Astrocyte of the spinal cord (primary cell): ENCODE measurements around the gene GUCY2F.

Experiments
- DNase-seq: peaks from one replicate; pipeline ENCODE4 v3.0.0; 2011; ENCODE audit warnings: low read depth, low spot score
- H3K4me3 ChIP-seq: 2 replicates; pipeline ENCODE4 v1.5.1; 2011; ENCODE audit warnings: low read depth, mild to moderate bottlenecking, low read length, moderate library complexity
- in situ Hi-C: cut with HindIII; loops from 2 replicates; pipeline ENCODE4 v1.10.0; 2017; ENCODE audit warnings: low sequenced_read_pairs
- TF ChIP-seq, protein P1 (sequence below): IDR thresholded peaks from 2 replicates; pipeline ENCODE4 v1.5.1; 2012; ENCODE audit warnings: low read depth, mild to moderate bottlenecking, low read length, inconsistent platforms

GUCY2F gene

DNA sequence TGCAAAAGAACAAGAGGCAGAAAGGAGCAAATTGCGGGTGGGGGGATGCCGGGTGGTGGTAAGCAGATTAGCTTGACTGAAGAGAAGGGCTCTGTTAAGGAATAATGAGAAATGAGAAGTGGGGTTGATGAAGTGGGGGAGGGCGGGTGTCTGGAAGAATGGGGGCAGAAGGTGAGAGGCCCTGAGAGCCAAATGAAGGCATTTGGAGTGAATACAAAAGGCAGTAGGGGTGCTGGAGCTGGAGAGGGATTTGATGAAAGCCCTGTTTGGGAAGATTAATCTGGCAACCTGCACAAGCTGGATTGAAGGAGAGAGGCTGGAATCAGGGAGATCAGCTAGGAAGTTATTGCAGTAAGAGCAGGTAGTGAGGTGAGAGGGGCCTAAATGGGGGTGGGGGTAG is 82.1 kb downstream of the GUCY2F start:
- TF ChIP-seq, protein P1, sequence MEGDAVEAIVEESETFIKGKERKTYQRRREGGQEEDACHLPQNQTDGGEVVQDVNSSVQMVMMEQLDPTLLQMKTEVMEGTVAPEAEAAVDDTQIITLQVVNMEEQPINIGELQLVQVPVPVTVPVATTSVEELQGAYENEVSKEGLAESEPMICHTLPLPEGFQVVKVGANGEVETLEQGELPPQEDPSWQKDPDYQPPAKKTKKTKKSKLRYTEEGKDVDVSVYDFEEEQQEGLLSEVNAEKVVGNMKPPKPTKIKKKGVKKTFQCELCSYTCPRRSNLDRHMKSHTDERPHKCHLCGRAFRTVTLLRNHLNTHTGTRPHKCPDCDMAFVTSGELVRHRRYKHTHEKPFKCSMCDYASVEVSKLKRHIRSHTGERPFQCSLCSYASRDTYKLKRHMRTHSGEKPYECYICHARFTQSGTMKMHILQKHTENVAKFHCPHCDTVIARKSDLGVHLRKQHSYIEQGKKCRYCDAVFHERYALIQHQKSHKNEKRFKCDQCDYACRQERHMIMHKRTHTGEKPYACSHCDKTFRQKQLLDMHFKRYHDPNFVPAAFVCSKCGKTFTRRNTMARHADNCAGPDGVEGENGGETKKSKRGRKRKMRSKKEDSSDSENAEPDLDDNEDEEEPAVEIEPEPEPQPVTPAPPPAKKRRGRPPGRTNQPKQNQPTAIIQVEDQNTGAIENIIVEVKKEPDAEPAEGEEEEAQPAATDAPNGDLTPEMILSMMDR = no peak
- no peak for DNase-seq
- H3K4me3 ChIP-seq = no peak overlapping the region
- in situ Hi-C loops = no loop called here

DNA sequence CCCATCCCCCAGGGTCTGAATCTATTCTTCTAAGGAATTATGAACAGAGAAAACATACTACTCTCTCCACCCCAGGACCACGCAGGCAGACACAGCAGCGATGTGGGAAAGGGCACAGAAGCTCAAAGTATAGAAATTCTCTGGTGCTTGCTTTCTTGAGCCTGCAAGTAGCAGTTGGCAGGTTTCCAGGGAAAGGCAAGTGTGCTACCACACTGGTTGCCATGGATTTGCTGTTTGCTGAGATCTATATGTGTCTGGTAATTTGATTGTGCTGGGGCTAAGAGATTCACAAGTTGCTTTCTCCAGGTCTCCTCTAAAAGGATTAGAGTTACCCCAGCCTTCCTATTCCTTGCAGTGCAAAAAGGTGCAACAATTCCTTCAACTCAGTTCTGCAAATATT is 83.1 kb downstream of the GUCY2F start:
- no peak overlapping the region for H3K4me3 ChIP-seq
- no peak for DNase-seq
- in situ Hi-C loops = no loop called here
- TF ChIP-seq, protein P1 = no peak

DNA sequence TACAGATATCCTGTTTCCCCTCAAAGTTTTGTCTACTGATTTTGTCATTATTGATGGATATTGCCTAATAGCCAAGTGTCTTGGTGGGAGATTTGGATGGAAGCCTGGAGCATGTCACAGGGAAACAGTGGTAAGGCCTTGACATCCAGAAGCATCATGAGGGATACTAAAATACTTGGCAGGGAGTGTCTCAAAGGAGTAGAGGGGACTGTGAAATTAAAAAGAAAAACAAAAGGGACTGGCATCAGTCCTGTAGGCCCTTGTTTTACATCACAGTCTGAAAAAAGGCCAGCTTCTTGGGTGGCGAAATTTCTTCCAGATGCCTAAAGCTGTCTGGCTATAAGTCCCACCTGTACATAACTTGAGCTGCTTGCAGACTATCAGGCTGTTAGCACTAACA is 83.8 kb downstream of the GUCY2F start:
- in situ Hi-C loops = no loop called here
- TF ChIP-seq, protein P1 = no peak
- H3K4me3 ChIP-seq = no peak overlapping the region

DNA sequence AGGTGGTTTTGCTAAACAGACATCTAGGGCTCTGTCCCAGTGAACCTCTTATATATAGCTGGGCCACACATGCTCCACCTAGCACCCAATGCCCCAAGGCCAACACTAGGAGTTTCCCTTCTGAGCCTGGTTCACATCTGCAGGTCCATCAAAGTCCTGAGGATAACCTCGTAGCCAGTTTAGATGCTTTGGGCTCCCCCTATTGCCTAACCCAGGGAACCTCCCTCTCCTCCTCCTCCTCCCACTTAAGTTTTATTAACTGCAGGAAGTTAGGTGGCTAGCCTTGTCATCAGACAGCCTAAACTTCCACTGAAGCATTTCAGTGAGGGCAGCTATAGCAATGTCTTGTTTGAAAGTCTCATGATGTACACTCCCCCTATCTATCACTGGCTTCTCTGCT is 88.0 kb downstream of the GUCY2F start:
- TF ChIP-seq, protein P1 = no peak
- DNase-seq = no peak
- no peak overlapping the region for H3K4me3 ChIP-seq

More for the DNA sequence above, 83.8 kb downstream of the GUCY2F start:
- no peak for DNase-seq

DNA sequence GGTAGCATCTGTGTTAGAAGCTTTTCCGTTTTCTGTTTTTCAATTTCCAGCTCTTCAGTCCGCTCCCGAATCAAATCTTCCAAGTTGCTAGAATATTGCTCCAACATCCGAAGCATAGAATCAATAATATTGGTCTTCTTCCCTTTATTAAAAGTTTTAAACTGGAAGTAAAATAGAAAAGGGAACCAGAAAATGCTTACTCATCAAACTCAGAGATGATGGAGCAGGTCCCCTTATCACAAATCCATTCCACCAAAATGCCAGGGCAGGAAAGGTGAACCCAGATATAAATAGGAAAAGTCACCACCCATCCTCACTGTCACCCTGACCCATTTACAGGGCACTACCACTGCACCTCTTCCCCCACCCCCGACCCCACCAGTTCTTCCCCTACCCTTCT is 89.0 kb downstream of the GUCY2F start:
- in situ Hi-C loops = no loop called here
- TF ChIP-seq, protein P1 = no peak
- no peak for DNase-seq
- H3K4me3 ChIP-seq = no peak overlapping the region

More for the DNA sequence above, 88.0 kb downstream of the GUCY2F start:
- in situ Hi-C loops = no loop called here

DNA sequence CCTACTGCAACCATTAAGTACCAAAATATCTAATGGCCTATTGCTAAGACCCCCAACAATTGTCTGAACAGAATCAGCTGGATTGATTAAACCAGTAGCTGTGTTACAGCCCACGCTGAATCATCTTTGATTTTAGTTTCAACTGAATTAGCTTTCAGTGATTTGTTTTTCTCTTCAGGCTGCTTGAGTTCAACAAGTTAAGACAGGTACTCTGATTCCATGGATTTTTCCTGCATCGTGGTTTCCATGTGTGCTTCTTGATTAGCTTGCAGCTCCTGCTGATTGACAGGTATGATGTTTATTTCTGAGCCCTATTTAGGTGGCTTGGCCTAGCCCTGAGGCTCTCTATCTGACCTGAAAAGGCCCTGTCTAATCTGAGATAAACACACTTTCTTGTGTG is 91.3 kb downstream of the GUCY2F start:
- TF ChIP-seq, protein P1 = no peak
- DNase-seq = no peak
- in situ Hi-C loops = no loop called here
- H3K4me3 ChIP-seq = no peak overlapping the region

DNA sequence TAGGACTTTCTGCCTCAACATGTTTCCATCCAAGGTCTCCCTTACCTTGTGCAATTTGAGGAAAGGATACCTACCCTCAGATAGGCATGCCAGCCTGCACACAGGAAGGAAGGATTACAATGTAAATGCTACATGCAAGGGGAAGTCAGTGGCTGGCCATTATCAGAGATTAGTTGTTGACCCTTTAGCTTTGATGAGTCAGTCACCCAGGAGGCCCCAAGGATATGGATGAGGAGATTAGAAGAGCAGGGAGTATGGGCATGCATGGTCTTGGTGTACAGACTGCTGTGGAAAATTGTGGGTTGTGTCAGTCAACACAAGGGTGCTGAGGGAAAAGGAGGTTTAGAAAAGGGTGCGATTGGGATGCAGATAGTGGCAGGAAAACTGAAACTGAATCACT is 92.0 kb downstream of the GUCY2F start:
- in situ Hi-C loops = no loop called here
- H3K4me3 ChIP-seq = no peak overlapping the region
- no peak for DNase-seq
- TF ChIP-seq, protein P1 = no peak
